OCI-LY1 (cell line): ENCODE measurements around the gene FOXS1.
"Not testable (repeated sequence)": the region's sequence is repeated elsewhere in the genome, so short reads cannot be mapped to it uniquely, and the experiment has no call there.

ENCODE experiments used
- H2AFZ ChIP-seq: fragments of 200-600 bp; sonication (generic), shearing (Covaris generic); 2 replicates; pipeline ENCODE4 v1.6.0; 2014; ENCODE audit warnings: antibody characterized with exemption, mild to moderate bottlenecking, low read length
- H3F3A ChIP-seq: fragments of 200-600 bp; sonication (generic), shearing (Covaris generic); 2 replicates; pipeline ENCODE4 v1.6.0; 2014; ENCODE audit warnings: mild to moderate bottlenecking, antibody characterized with exemption, low read length, moderate library complexity; ENCODE audit not compliant: insufficient read depth
- H3K27ac ChIP-seq: fragments of 200-600 bp; sonication (generic); 2 replicates; pipeline ENCODE4 v1.5.1; 2014; ENCODE audit warnings: low read length, mixed run types, mild to moderate bottlenecking, low read depth; ENCODE audit not compliant: poor library complexity, severe bottlenecking
- H3K27me3 ChIP-seq: fragments of 200-600 bp; sonication (generic); 2 replicates; pipeline ENCODE4 v1.6.0; 2014; ENCODE audit warnings: antibody characterized with exemption, mild to moderate bottlenecking, low read length, moderate library complexity; ENCODE audit not compliant: insufficient read depth
- H3K36me3 ChIP-seq: fragments of 200-600 bp; sonication (generic); 2 replicates; pipeline ENCODE4 v1.6.1; 2014; ENCODE audit warnings: mild to moderate bottlenecking, antibody characterized with exemption, low read length, moderate library complexity, mixed read lengths; ENCODE audit not compliant: insufficient read depth
- H3K4me1 ChIP-seq: fragments of 200-600 bp; sonication (generic); 2 replicates; pipeline ENCODE4 v1.5.1; 2014; ENCODE audit warnings: mild to moderate bottlenecking, low read length, moderate library complexity; ENCODE audit not compliant: insufficient read depth, severe bottlenecking
- H3K4me2 ChIP-seq: fragments of 200-600 bp; sonication (generic), shearing (Covaris generic); 2 replicates; pipeline ENCODE4 v1.6.1; 2014; ENCODE audit warnings: low read length
- H3K4me3 ChIP-seq: fragments of 200-600 bp; sonication (generic); 2 replicates; pipeline ENCODE4 v1.5.1; 2014; ENCODE audit warnings: low read length, low read depth, mild to moderate bottlenecking, mixed read lengths; ENCODE audit not compliant: poor library complexity, severe bottlenecking
- H3K79me2 ChIP-seq: fragments of 200-600 bp; shearing (Covaris generic); 2 replicates; pipeline ENCODE4 v1.6.1; 2016; ENCODE audit warnings: mixed run types, low read length, mixed read lengths; ENCODE audit not compliant: insufficient read depth
- H3K9ac ChIP-seq: fragments of 200-600 bp; sonication (generic), shearing (Covaris generic); 2 replicates; pipeline ENCODE4 v1.6.1; 2014; ENCODE audit warnings: mild to moderate bottlenecking, low read length, mixed read lengths
- H3K9me2 ChIP-seq: fragments of 200-600 bp; sonication (generic), shearing (Covaris generic); 2 replicates; pipeline ENCODE4 v1.6.1; 2014; ENCODE audit warnings: low read depth, mild to moderate bottlenecking, low read length, mixed read lengths
- H3K9me3 ChIP-seq: fragments of 200-600 bp; shearing (Covaris generic); 2 replicates; pipeline ENCODE4 v1.6.1; 2014; ENCODE audit warnings: low read length, mixed read lengths
- H4K20me1 ChIP-seq: fragments of 200-600 bp; sonication (generic), shearing (Covaris generic); 2 replicates; pipeline ENCODE4 v1.6.0; 2016; ENCODE audit warnings: mild to moderate bottlenecking, low read length; ENCODE audit not compliant: insufficient read depth
- EZH2 ChIP-seq: fragments of 200-600 bp; sonication (generic), shearing (Covaris generic); IDR thresholded peaks from 2 replicates; pipeline ENCODE4 v1.8.0; 2017; ENCODE audit warnings: borderline replicate concordance, mixed run types, mild to moderate bottlenecking, antibody characterized with exemption, low read length, moderate library complexity, mixed read lengths
- TF ChIP-seq, protein P1 (sequence below): fragments of 200-600 bp; sonication (generic), shearing (Covaris generic); IDR thresholded peaks from 2 replicates; pipeline ENCODE4 v1.5.1; 2017; ENCODE audit warnings: mild to moderate bottlenecking, antibody characterized with exemption, low read length, moderate library complexity, mixed read lengths

FOXS1 gene

DNA sequence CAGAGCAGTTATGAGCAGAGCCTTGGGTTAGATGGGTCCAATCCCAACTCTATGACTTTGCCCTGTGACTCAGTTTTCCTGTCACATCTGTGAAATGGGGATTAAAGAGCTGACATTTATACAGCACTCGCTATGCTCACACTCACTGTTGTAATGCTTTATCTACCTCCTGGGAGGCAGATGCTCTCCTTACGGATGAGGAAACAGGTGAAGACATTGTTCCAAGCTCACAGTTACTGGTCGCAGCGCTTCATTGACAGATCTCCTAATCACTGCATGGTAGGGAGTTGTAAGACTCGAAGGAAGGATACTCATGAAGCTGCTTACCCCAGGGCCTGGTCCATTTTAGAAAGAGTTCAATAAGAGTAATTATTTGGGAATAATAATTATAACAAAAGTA is 29.2 kb downstream of the FOXS1 start:
- Histone ChIP-seq H3K36me3 (no peaks in the 10 kb centered on the region), H3K9me3 (no peaks in the 10 kb centered on the region), H3K27me3 (no peaks in the 10 kb centered on the region), H3K9ac (no peak overlapping the region), H4K20me1 (no peaks in the 10 kb centered on the region), H3K4me2 (no peak overlapping the region), H3K4me3 (no peak overlapping the region), H3F3A (no peaks in the 10 kb centered on the region), H3K9me2 (no peaks in the 10 kb centered on the region), H3K27ac (no peak overlapping the region), H3K79me2 (no peaks in the 10 kb centered on the region), H2AFZ (no peak overlapping the region), H3K4me1 (no peaks in the 10 kb centered on the region)
- TF ChIP-seq EZH2, result no peak
- TF ChIP-seq, protein P1, sequence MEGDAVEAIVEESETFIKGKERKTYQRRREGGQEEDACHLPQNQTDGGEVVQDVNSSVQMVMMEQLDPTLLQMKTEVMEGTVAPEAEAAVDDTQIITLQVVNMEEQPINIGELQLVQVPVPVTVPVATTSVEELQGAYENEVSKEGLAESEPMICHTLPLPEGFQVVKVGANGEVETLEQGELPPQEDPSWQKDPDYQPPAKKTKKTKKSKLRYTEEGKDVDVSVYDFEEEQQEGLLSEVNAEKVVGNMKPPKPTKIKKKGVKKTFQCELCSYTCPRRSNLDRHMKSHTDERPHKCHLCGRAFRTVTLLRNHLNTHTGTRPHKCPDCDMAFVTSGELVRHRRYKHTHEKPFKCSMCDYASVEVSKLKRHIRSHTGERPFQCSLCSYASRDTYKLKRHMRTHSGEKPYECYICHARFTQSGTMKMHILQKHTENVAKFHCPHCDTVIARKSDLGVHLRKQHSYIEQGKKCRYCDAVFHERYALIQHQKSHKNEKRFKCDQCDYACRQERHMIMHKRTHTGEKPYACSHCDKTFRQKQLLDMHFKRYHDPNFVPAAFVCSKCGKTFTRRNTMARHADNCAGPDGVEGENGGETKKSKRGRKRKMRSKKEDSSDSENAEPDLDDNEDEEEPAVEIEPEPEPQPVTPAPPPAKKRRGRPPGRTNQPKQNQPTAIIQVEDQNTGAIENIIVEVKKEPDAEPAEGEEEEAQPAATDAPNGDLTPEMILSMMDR, result no peak

DNA sequence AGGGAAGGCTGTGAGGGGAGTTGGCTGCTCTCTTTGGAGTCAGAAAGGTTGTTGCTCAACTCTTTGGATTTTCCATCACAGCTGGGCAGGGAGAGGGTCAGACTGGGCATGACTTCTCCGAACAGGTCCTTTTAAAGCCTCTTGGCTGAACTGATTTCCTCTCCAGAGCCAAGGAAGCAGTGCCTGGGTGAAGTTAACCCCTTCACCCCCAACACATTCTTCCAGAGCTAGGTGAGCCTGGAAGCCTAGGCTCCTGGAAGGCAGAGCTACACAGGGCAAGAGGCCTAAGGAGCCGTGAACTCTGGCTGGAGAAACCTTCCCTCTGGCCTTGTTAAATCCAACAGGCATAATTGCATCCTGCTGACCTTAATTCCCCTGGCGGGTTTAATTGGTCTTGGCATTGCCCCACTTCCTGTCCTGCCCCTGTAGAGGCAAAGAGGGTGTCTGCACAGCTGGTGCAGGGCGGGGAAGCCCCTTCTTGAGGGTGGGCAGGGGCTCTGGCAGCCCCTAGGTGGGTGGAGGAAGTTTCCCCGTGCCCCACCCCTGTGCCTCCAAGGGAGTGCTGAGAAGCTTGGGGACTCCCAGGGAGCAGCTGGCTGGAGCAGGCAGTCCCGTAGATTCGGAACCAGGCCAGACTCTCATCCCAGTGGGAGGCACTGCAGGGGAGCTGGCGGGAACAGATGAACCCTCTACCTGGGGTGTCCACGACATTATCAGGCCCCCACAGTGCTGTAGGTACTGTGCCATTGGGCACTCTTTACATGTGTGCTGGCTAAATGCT is 29.8 kb downstream of the FOXS1 start:
- H3K4me2 ChIP-seq, result no peak overlapping the region

DNA sequence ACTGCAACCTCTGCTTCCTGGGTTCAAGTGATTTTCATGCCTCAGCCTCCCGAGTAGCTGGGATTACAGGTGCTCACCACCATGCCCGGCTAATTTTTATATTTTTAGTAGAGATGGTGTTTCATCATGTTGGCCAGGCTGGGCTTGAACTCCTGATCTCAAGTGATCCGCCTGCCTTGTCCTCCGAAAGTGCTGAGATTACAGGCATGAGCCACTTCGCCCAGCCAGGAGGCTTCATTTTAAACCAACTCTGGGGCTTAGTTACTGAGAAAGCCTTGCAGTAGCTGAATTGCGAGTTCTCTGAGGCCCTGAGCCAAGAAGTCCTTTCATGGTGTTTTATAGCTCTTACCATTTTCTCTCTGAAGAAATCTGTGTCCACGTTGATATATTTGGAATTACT is 31.3 kb downstream of the FOXS1 start:
- not testable (repeated sequence) for H3K27me3 ChIP-seq, H3K9me3 ChIP-seq, H4K20me1 ChIP-seq, H3K36me3 ChIP-seq, H2AFZ ChIP-seq, H3K4me1 ChIP-seq, H3K4me2 ChIP-seq, H3K79me2 ChIP-seq, H3F3A ChIP-seq, H3K4me3 ChIP-seq, H3K27ac ChIP-seq, H3K9me2 ChIP-seq, H3K9ac ChIP-seq

More for the DNA sequence above, 29.8 kb downstream of the FOXS1 start:
- Histone ChIP-seq H3K9me3 (no peaks in the 10 kb centered on the region), H3K4me1 (no peaks in the 10 kb centered on the region), H4K20me1 (no peaks in the 10 kb centered on the region), H3K9ac (no peak overlapping the region), H3K36me3 (no peaks in the 10 kb centered on the region), H3K9me2 (no peaks in the 10 kb centered on the region), H3K4me3 (no peak overlapping the region), H3K27me3 (no peaks in the 10 kb centered on the region), H3F3A (no peaks in the 10 kb centered on the region), H3K27ac (no peak overlapping the region), H2AFZ (no peak overlapping the region), H3K79me2 (no peaks in the 10 kb centered on the region)
- no peak for TF ChIP-seq EZH2
- TF ChIP-seq, protein P1, result no peak

DNA sequence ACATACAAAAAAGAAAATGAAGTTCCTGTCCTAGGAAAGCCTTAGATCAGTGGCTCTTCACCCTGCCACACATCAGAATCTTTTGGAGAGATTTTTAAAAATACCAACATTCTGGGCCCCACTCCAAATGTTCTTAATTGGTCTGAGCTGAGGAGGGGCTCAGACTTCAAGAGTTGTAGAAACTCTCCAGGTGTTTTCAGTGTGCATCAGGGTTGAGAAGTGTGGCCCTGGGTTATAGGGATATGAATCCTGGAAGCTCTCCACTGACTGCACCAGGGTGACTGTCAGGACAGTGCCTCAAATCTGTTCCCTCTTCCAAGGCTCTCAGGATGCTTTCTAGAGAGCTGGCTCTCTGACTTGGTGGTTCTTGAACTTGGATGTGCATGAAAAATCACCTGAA is 31.8 kb downstream of the FOXS1 start:
- Histone ChIP-seq H3K27ac (no peak overlapping the region), H3K36me3 (no peaks in the 10 kb centered on the region), H3K4me1 (no peaks in the 10 kb centered on the region), H3K9ac (no peak overlapping the region), H3F3A (no peaks in the 10 kb centered on the region), H3K9me3 (no peaks in the 10 kb centered on the region), H4K20me1 (no peaks in the 10 kb centered on the region), H3K4me3 (no peak overlapping the region), H3K4me2 (no peak overlapping the region), H2AFZ (no peak overlapping the region), H3K9me2 (no peaks in the 10 kb centered on the region), H3K79me2 (no peaks in the 10 kb centered on the region), H3K27me3 (no peaks in the 10 kb centered on the region)
- no peak for TF ChIP-seq EZH2
